HL-60 (cell line): ENCODE data around the gene CPB2.

Source experiments
- DNase-seq, 2 experiments: peaks; one replicate each; pipeline ENCODE4 v3.0.0-alpha.2; 2010 to 2020; ENCODE audit warnings: low read depth in 1 of 2, low spot score in 1 of 2
- H3K27ac ChIP-seq: fragments of 250-450 bp; sonication (Bioruptor Pico); replicated peaks from 2 replicates; pipeline ENCODE4 v1.5.1; 2020; ENCODE audit warnings: mild to moderate bottlenecking, moderate library complexity
- H3K27me3 ChIP-seq: fragments of 250-450 bp; sonication (Bioruptor Pico); 2 replicates; pipeline ENCODE4 v1.5.1; 2021; ENCODE audit warnings: mild to moderate bottlenecking, moderate library complexity; ENCODE audit not compliant: insufficient read depth, poor library complexity, severe bottlenecking
- H3K4me3 ChIP-seq: replicated peaks from 2 replicates; pipeline ENCODE4 v1.5.1; 2011; ENCODE audit warnings: mild to moderate bottlenecking, control low read depth, low read length; ENCODE audit not compliant: insufficient read depth
- CTCF ChIP-seq: IDR thresholded peaks from one replicate; pipeline ENCODE4 v1.5.1; 2011; ENCODE audit warnings: low read length, control low read depth, inconsistent platforms; ENCODE audit not compliant: insufficient read depth
- GABPA ChIP-seq: IDR thresholded peaks from 2 replicates; pipeline ENCODE4 v1.6.1; 2012; ENCODE audit warnings: low read depth
- POLR2AphosphoS5 ChIP-seq: IDR thresholded peaks from 2 replicates; pipeline ENCODE4 v1.6.1; 2012; ENCODE audit warnings: low read depth
- SPI1 ChIP-seq: IDR thresholded peaks from 2 replicates; pipeline ENCODE4 v1.6.1; 2012; ENCODE audit warnings: low read depth, mild to moderate bottlenecking, borderline replicate concordance
- TF ChIP-seq, protein P1 (sequence below): IDR thresholded peaks from 2 replicates; pipeline ENCODE4 v1.6.1; 2012; ENCODE audit warnings: low read depth; ENCODE audit not compliant: insufficient replicate concordance

The CPB2 gene

DNA sequence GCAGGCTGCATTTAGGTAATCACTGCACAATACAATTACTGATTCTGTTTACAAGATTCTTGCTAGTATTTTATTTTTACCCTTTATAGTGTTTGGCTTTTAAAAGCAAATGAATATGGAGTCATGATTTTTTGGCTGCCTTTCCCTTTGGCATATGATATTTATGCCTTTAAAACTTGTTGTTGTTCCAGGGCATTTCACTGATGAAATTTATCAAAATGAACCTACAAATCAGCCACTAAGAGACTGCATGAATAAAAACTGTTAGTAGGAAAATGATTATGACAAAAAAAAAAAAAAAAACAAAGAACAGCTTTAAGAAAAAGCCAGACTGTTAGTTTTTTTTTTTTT is 2.6 kb downstream of the CPB2 start:
- DNase-seq, result no peak
- H3K27me3 ChIP-seq, result no peaks in the 10 kb centered on the region
- TF ChIP-seq CTCF (no peak), POLR2AphosphoS5 (no peak)
- no peak overlapping the region for H3K27ac ChIP-seq
- H3K4me3 ChIP-seq, result no peak overlapping the region

DNA sequence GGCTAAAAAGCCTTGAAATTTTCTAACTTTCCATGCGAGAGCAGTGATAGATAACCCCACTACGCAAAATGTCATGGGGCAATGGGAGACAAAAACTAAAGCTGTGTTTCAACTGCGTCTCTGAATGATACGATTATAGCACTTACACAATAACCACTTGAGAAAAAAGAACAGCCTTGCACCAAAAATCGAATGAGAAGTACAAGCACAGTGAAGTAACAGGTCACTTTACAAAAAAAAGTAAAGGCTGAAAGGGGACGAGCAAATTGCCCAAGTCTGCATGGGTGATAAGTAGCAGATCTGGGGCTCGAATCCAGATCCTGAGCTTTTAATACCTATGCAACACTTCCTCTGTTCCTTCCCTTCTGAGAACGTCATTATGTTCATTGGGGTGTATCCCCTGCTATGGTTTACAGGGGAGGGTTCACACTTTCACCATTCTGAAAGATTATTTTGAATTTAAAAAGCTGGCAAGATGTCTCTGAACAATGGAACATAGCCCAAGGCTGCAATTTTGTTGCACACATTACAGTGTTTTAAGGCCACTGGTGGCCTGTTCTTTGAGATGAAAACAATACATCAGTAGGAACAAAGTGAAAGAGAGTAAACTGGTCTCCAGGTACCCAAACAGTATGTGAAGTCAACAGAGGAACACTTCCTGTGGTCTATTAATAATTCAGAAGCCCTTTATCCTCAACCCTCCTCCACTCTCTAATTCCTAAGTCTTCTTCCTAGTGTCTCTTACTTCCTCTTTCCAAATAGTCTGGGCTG is 3.2 kb downstream of the CPB2 start:
- Histone ChIP-seq H3K27ac (no peak overlapping the region), H3K4me3 (no peak overlapping the region), H3K27me3 (no peaks in the 10 kb centered on the region)
- DNase-seq, result no peak
- peak; percentile 8; the same call in 1 of the 2 replicates for TF ChIP-seq SPI1
- TF ChIP-seq POLR2AphosphoS5, result no peak

GRCh38 chr13:46101002-46101401 is 3.8 kb downstream of the CPB2 start:
- no peak overlapping the region for H3K4me3 ChIP-seq
- no peak overlapping the region for H3K27ac ChIP-seq
- TF ChIP-seq, protein P1, sequence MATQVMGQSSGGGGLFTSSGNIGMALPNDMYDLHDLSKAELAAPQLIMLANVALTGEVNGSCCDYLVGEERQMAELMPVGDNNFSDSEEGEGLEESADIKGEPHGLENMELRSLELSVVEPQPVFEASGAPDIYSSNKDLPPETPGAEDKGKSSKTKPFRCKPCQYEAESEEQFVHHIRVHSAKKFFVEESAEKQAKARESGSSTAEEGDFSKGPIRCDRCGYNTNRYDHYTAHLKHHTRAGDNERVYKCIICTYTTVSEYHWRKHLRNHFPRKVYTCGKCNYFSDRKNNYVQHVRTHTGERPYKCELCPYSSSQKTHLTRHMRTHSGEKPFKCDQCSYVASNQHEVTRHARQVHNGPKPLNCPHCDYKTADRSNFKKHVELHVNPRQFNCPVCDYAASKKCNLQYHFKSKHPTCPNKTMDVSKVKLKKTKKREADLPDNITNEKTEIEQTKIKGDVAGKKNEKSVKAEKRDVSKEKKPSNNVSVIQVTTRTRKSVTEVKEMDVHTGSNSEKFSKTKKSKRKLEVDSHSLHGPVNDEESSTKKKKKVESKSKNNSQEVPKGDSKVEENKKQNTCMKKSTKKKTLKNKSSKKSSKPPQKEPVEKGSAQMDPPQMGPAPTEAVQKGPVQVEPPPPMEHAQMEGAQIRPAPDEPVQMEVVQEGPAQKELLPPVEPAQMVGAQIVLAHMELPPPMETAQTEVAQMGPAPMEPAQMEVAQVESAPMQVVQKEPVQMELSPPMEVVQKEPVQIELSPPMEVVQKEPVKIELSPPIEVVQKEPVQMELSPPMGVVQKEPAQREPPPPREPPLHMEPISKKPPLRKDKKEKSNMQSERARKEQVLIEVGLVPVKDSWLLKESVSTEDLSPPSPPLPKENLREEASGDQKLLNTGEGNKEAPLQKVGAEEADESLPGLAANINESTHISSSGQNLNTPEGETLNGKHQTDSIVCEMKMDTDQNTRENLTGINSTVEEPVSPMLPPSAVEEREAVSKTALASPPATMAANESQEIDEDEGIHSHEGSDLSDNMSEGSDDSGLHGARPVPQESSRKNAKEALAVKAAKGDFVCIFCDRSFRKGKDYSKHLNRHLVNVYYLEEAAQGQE, result no peak
- TF ChIP-seq SPI1 (no peak), CTCF (no peak), POLR2AphosphoS5 (no peak), GABPA (no peak)
- no peaks in the 10 kb centered on the region for H3K27me3 ChIP-seq
- DNase-seq, result no peak

GRCh38 chr13:46100191-46100815 is 4.5 kb downstream of the CPB2 start:
- no peak for DNase-seq
- no peak overlapping the region for H3K4me3 ChIP-seq
- no peaks in the 10 kb centered on the region for H3K27me3 ChIP-seq
- H3K27ac ChIP-seq, result no peak overlapping the region
- TF ChIP-seq SPI1 (no peak), POLR2AphosphoS5 (no peak), GABPA (no peak), CTCF (no peak)
- TF ChIP-seq, protein P1, result no peak
